Fibroblast of pulmonary artery (primary cell): ENCODE results near the gene GLIS1.
A peak's percentile ranks its signal among the peaks of the same experiment; 100 is the strongest.

Experiments used
- DNase-seq: peaks from one replicate; pipeline ENCODE4 v3.0.0-alpha.2; 2010; ENCODE audit warnings: low read depth
- H3K4me3 ChIP-seq: replicated peaks from 2 replicates; pipeline ENCODE4 v1.5.1; 2011; ENCODE audit warnings: low read depth, mild to moderate bottlenecking, control low read depth, low read length, moderate library complexity
- CTCF ChIP-seq: IDR thresholded peaks from 2 replicates; pipeline ENCODE4 v1.5.1; 2011; ENCODE audit warnings: mild to moderate bottlenecking, control low read depth, low read length, inconsistent platforms; ENCODE audit errors: missing control alignments

GLIS1 gene

GRCh38 chr1:53514436-53514835, 224.5 kb downstream of the GLIS1 start:
- no peak for TF ChIP-seq CTCF
- no peak for DNase-seq
- H3K4me3 ChIP-seq = no peak overlapping the region

- no peak overlapping the region for H3K4me3 ChIP-seq
- TF ChIP-seq CTCF = no peak
- DNase-seq = no peak
Measured at GRCh38 chr1:53513846-53514245, 225.1 kb downstream of the GLIS1 start.

GRCh38 chr1:53512807-53513755, 225.9 kb downstream of the GLIS1 start:
- H3K4me3 ChIP-seq = no peak overlapping the region
- no peak for DNase-seq
- TF ChIP-seq CTCF = no peak

- no peak overlapping the region for H3K4me3 ChIP-seq
- DNase-seq = peak; percentile 36
- TF ChIP-seq CTCF = no peak
Measured at GRCh38 chr1:53511933-53512806, 226.8 kb downstream of the GLIS1 start.

GRCh38 chr1:53511323-53511932, 227.5 kb downstream of the GLIS1 start:
- TF ChIP-seq CTCF = no peak
- H3K4me3 ChIP-seq = no peak overlapping the region
- no peak for DNase-seq

- no peak for DNase-seq
- no peak for TF ChIP-seq CTCF
- H3K4me3 ChIP-seq = no peak overlapping the region
Measured at GRCh38 chr1:53510215-53510614, 228.7 kb downstream of the GLIS1 start.
